ENCODE results near the gene TIGD4.

DNA sequence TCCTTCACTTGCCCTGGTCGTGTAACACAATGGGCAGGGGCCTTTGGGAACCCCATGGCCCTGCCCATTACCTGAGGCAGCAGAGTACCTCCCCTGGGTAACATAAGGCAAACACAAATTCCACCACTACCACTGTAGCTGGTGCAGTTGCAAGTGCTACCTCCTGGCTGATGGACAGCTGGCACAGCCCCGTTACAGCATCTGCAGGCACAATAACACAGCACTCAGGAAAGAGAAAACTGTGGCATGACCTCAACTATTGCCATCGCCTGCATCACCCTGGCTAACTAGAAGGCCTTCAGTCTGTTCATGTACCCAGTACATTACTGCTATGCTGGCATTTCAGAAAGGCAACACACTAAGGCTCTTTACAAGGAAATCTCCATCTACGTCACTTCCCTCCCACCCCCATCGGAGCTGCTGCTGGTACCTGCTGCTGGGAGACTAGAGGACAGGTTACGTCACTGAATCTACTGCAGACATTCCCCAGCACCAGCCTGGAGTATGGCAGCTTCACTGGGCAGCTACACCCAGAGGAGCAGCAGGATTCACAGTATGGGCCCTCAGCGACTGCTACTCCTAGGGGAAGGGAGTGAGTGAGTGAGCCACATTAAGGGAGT lies 39.6 kb upstream of the TIGD4 start:
- TF ChIP-seq, protein P1, sequence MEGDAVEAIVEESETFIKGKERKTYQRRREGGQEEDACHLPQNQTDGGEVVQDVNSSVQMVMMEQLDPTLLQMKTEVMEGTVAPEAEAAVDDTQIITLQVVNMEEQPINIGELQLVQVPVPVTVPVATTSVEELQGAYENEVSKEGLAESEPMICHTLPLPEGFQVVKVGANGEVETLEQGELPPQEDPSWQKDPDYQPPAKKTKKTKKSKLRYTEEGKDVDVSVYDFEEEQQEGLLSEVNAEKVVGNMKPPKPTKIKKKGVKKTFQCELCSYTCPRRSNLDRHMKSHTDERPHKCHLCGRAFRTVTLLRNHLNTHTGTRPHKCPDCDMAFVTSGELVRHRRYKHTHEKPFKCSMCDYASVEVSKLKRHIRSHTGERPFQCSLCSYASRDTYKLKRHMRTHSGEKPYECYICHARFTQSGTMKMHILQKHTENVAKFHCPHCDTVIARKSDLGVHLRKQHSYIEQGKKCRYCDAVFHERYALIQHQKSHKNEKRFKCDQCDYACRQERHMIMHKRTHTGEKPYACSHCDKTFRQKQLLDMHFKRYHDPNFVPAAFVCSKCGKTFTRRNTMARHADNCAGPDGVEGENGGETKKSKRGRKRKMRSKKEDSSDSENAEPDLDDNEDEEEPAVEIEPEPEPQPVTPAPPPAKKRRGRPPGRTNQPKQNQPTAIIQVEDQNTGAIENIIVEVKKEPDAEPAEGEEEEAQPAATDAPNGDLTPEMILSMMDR (IDR thresholded peaks at IDR 0.05; ENCODE audit: control extremely low read depth in 1 of 3, insufficient read depth in 1 of 3, low read depth in 1 of 3, low read length in 3 of 3), result no peak
- TF ChIP-seq POLR2AphosphoS5 (IDR thresholded peaks at IDR 0.05; ENCODE audit: low read depth, low read length) (no peak), POLR2A (IDR thresholded peaks at IDR 0.05; ENCODE audit: control extremely low read depth in 1 of 2, low read depth in 2 of 2, low read length in 2 of 2) (no peak), SP1 (IDR thresholded peaks at IDR 0.05; ENCODE audit: low read depth, low read length) (no peak), EZH2 (IDR thresholded peaks at IDR 0.05; ENCODE audit: low read depth, low read length, severe bottlenecking) (no peak), RFX5 (IDR thresholded peaks at IDR 0.05; ENCODE audit: borderline replicate concordance, low read depth, low read length) (no peak), TCF12 (IDR thresholded peaks at IDR 0.05; ENCODE audit: low read depth, low read length) (no peak), SIX5 (IDR thresholded peaks at IDR 0.05; ENCODE audit: low read depth, low read length) (no peak), EP300 (IDR thresholded peaks at IDR 0.05; ENCODE audit: borderline replicate concordance in 1 of 2, low read depth in 2 of 2, low read length in 2 of 2) (no peak)
